ENCODE data around the gene DCLK1. TPM values are rescaled to one million over a fixed set of nuclear protein-coding genes. Genes with fewer than 3 reads are reported as not detected.

The DCLK1 gene
- total RNA-seq, 1 donor from 2014 or later = 7.9 TPM

DNA sequence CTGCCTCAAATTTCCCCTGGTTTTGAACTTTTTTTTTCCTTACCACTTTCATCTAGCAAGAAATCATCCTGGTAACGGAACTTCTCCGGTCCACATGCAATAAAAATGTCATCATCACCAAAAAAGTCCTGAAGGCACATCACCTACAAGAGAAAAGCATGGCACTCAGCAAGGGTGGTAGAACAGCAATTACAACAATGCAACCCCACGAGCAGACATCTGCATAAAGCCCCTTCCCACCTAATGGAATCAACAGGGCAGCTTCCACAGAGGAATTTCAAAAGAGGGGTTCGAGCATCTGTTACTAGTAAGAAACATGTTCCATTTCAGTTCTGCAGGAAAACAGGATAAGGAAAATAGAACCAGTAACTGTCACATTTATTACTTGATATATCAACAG, 183.9 kb downstream of the DCLK1 start:
- Mint-ChIP-seq H3K27me3 (ENCODE audit: low read depth) (no peaks in the 10 kb centered on the region), H3K27ac (ENCODE audit: unreplicated experiment) (no peak overlapping the region), H3K4me3 (ENCODE audit: unreplicated experiment) (no peak overlapping the region), H3K9me3 (ENCODE audit: low read depth) (peaks cover 8% of the 10 kb centered on the region), H3K4me1 (ENCODE audit: low read depth) (peaks cover 3% of the 10 kb centered on the region), H3K36me3 (ENCODE audit: low read depth) (peaks cover 1% of the 10 kb centered on the region)
- no peak for DNase-seq (ENCODE audit: low spot score)
- TF ChIP-seq, protein P1, sequence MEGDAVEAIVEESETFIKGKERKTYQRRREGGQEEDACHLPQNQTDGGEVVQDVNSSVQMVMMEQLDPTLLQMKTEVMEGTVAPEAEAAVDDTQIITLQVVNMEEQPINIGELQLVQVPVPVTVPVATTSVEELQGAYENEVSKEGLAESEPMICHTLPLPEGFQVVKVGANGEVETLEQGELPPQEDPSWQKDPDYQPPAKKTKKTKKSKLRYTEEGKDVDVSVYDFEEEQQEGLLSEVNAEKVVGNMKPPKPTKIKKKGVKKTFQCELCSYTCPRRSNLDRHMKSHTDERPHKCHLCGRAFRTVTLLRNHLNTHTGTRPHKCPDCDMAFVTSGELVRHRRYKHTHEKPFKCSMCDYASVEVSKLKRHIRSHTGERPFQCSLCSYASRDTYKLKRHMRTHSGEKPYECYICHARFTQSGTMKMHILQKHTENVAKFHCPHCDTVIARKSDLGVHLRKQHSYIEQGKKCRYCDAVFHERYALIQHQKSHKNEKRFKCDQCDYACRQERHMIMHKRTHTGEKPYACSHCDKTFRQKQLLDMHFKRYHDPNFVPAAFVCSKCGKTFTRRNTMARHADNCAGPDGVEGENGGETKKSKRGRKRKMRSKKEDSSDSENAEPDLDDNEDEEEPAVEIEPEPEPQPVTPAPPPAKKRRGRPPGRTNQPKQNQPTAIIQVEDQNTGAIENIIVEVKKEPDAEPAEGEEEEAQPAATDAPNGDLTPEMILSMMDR (IDR thresholded peaks at IDR 0.05) = no peak

DNA sequence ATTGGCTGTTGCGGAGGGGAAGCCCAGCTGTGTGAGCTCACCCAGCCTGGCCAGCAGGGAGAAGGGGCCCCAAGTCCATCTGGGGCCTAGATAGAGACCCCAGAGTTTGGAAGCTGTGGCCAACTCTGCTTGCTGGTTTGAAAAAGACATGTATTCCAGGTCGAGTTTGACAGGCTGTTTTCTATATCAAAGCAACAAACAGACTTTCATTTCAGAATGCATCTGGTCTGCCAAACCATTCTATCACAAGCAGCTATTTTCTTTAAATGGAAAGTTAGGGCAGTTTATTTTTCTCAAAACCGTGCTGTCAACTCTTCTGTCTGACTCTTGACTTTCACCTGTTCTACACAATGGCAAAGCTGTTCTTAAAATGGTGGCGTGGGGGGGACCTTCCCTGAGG, 185.8 kb downstream of the DCLK1 start:
- H3K4me3 Mint-ChIP-seq (ENCODE audit: unreplicated experiment) = no peak overlapping the region
- H3K4me1 Mint-ChIP-seq (ENCODE audit: low read depth) = peaks cover 3% of the 10 kb centered on the region
- peaks cover 8% of the 10 kb centered on the region for H3K9me3 Mint-ChIP-seq (ENCODE audit: low read depth)
- H3K36me3 Mint-ChIP-seq (ENCODE audit: low read depth) = peaks cover 1% of the 10 kb centered on the region
- TF ChIP-seq, protein P1 (IDR thresholded peaks at IDR 0.05) = no peak
- H3K27ac Mint-ChIP-seq (ENCODE audit: unreplicated experiment) = no peak overlapping the region
- H3K27me3 Mint-ChIP-seq (ENCODE audit: low read depth) = no peaks in the 10 kb centered on the region
- DNase-seq (ENCODE audit: low spot score) = no peak

DNA sequence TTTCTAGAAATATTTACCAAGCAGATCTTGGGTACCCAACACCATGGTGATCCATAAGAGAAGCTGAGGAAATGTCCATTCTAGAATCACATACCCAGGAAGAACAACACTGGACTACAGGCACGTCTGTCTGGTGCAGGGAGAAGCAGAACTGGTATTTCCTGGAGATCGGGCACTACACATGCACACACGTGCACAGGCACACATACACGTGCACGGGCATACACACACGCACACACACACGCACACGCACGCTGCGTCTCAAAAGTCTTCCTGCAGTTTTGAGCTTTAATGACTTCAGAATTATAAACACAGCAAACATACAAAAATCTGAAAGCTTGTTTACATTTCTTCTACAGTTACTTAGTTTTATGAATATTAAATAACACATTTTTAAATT, 189.8 kb downstream of the DCLK1 start:
- DNase-seq (ENCODE audit: low spot score) = no peak
- Mint-ChIP-seq H3K36me3 (ENCODE audit: low read depth) (peaks cover 1% of the 10 kb centered on the region), H3K4me1 (ENCODE audit: low read depth) (no peaks in the 10 kb centered on the region), H3K9me3 (ENCODE audit: low read depth) (peaks cover 8% of the 10 kb centered on the region), H3K27me3 (ENCODE audit: low read depth) (no peaks in the 10 kb centered on the region), H3K27ac (ENCODE audit: unreplicated experiment) (no peak overlapping the region), H3K4me3 (ENCODE audit: unreplicated experiment) (no peak overlapping the region)
- TF ChIP-seq, protein P1 (IDR thresholded peaks at IDR 0.05) = no peak

DNA sequence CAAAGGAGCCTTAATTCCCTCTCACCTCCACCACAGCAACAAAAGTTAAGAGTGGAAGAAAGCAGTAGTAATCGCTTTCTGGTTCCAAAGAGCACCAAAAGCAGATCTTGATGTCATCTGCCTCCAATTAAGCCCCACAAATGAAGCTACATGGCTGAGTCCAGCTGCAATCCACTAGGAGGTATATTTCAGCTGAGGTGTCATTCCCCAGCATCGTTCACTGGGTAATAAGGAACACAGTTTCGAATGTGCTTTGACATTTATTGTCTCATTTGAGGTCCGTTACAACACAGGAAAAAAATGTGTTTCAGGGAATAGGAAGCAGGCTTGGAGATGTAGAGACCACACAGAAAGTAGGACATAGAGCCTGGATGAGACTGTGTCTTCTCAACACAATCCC, 190.4 kb downstream of the DCLK1 start:
- H3K4me3 Mint-ChIP-seq (ENCODE audit: unreplicated experiment) = no peak overlapping the region
- H3K27ac Mint-ChIP-seq (ENCODE audit: unreplicated experiment) = no peak overlapping the region
- TF ChIP-seq, protein P1 (IDR thresholded peaks at IDR 0.05) = no peak
- H3K9me3 Mint-ChIP-seq (ENCODE audit: low read depth) = peaks cover 8% of the 10 kb centered on the region
- H3K4me1 Mint-ChIP-seq (ENCODE audit: low read depth) = no peaks in the 10 kb centered on the region
- H3K36me3 Mint-ChIP-seq (ENCODE audit: low read depth) = peaks cover 3% of the 10 kb centered on the region
- DNase-seq (ENCODE audit: low spot score) = no peak
- no peaks in the 10 kb centered on the region for H3K27me3 Mint-ChIP-seq (ENCODE audit: low read depth)

DNA sequence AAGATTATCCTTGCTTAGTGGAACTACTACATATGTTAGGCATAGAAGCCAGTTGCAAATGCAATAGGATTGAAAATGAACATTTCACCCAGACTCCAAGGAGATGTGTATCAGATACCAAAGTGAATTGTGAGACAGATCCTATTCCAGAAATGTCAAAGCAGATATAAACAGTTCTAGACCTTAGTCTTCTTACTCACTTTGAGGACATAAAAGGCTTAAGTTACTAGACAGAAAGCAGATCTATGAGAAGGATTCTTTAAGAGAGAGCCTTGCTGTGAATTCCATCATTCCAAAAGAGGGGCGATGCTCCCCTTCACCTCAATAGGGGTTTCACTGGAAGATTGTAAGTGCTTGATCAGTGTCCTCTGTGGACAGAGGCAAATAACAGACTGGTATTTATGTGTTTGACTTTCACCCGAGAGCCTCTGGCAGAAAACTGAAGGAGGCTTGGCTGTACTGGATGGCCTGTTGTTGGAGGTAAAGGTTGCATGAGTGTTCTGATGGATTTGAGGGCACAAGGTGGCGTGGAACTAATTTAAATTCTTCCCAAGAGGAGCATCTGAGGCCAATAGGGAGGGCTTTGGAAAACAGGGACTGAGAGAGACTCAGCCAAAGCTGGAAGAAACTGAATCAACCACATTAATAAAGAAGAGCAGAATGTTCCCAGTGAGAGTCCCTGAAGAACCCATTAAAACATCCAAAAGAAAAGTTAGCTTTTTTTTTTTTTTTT, 194.8 kb downstream of the DCLK1 start:
- H3K4me1 Mint-ChIP-seq (ENCODE audit: low read depth) = no peaks in the 10 kb centered on the region
- H3K27me3 Mint-ChIP-seq (ENCODE audit: low read depth) = no peaks in the 10 kb centered on the region
- peaks cover 6% of the 10 kb centered on the region for H3K36me3 Mint-ChIP-seq (ENCODE audit: low read depth)
- no peak for DNase-seq (ENCODE audit: low spot score)
- peaks cover 4% of the 10 kb centered on the region for H3K9me3 Mint-ChIP-seq (ENCODE audit: low read depth)
- TF ChIP-seq, protein P1 (IDR thresholded peaks at IDR 0.05) = no peak
- no peak overlapping the region for H3K4me3 Mint-ChIP-seq (ENCODE audit: unreplicated experiment)
- H3K27ac Mint-ChIP-seq (ENCODE audit: unreplicated experiment) = no peak overlapping the region
